Measurements from ENCODE around the gene MRC1.

- TF ChIP-seq CTCF (conservative IDR thresholded peaks at IDR 0.05) (no peak), ZFX (IDR thresholded peaks at IDR 0.05) (no peak)
Measured at GRCh38 chr10:17878896-17879295, 69.7 kb downstream of the MRC1 start.
